Measurements from ENCODE around the gene PIGW.

Gene PIGW

GRCh38 chr17:36545465-36546417 is 11.0 kb downstream of the PIGW start:
- DNase-seq (ENCODE audit: low read depth in 1 of 2, low spot score in 1 of 2) = peak; percentile 95

GRCh38 chr17:36546418-36547093 is 11.8 kb downstream of the PIGW start:
- DNase-seq (ENCODE audit: low read depth in 1 of 2, low spot score in 1 of 2) = no peak

GRCh38 chr17:36547776-36548175 is 13.0 kb downstream of the PIGW start:
- DNase-seq (ENCODE audit: low read depth in 1 of 2, low spot score in 1 of 2) = no peak

- no peak for DNase-seq (ENCODE audit: low read depth in 1 of 2, low spot score in 1 of 2)
Observed at GRCh38 chr17:36550491-36551417, 16.0 kb downstream of the PIGW start.

- no peak for DNase-seq (ENCODE audit: low read depth in 1 of 2, low spot score in 1 of 2)
Observed at GRCh38 chr17:36553459-36553858, 18.7 kb downstream of the PIGW start.

- DNase-seq (ENCODE audit: low read depth in 1 of 2, low spot score in 1 of 2) = no peak
Observed at GRCh38 chr17:36566081-36566480, 31.3 kb downstream of the PIGW start.

GRCh38 chr17:36575028-36575427 is 40.2 kb downstream of the PIGW start:
- no peak for DNase-seq (ENCODE audit: low read depth in 1 of 2, low spot score in 1 of 2)

GRCh38 chr17:36576793-36577192 is 42.0 kb downstream of the PIGW start:
- DNase-seq (ENCODE audit: low read depth in 1 of 2, low spot score in 1 of 2) = no peak

GRCh38 chr17:36578671-36579070 is 43.9 kb downstream of the PIGW start:
- no peak for DNase-seq (ENCODE audit: low read depth in 1 of 2, low spot score in 1 of 2)

- no peak for DNase-seq (ENCODE audit: low read depth in 1 of 2, low spot score in 1 of 2)
Observed at GRCh38 chr17:36583787-36584186, 49.0 kb downstream of the PIGW start.

- DNase-seq (ENCODE audit: low read depth in 1 of 2, low spot score in 1 of 2) = no peak
Observed at GRCh38 chr17:36586138-36586537, 51.4 kb downstream of the PIGW start.
